Kidney epithelial cell (primary cell): ENCODE data around the gene CHN1. TPM values are rescaled to one million over a fixed set of nuclear protein-coding genes. Genes with fewer than 3 reads are reported as not detected.

Experiments used
- DNase-seq: peaks from one replicate; pipeline ENCODE4 v3.0.0-alpha.2; 2010; ENCODE audit warnings: low read depth
- H3K27me3 ChIP-seq: 2 replicates; pipeline ENCODE4 v1.6.0; 2011; ENCODE audit warnings: low read length; ENCODE audit not compliant: control insufficient read depth, insufficient read depth
- H3K36me3 ChIP-seq: 2 replicates; pipeline ENCODE4 v1.5.1; 2011; ENCODE audit warnings: low read length; ENCODE audit not compliant: control insufficient read depth, insufficient read depth
- H3K4me3 ChIP-seq: 2 replicates; pipeline ENCODE4 v1.5.1; 2011; ENCODE audit warnings: low read depth, mild to moderate bottlenecking, control low read depth, low read length
- total RNA-seq: library from RNA; depleted of rRNA; stranded (reverse); fragments of >200 nt; gene quantifications from 2 replicates; pipeline ENCODE4 v1.2.3, GENCODE V29; 2015
- TF ChIP-seq, protein P1 (sequence below): IDR thresholded peaks from 2 replicates; pipeline ENCODE4 v1.5.1; 2011; ENCODE audit warnings: mild to moderate bottlenecking, moderate library complexity, low read length, control low read depth, inconsistent platforms; ENCODE audit not compliant: insufficient read depth, poor library complexity, severe bottlenecking

The CHN1 gene
- total RNA-seq, 1 donor from 2014 or later = 19.3 TPM

GRCh38 chr2:175017618-175018414, 12.6 kb upstream of the CHN1 start:
- Histone ChIP-seq H3K27me3 (no peaks in the 10 kb centered on the region), H3K4me3 (no peak overlapping the region), H3K36me3 (no peaks in the 10 kb centered on the region)
- DNase-seq = no peak
- TF ChIP-seq, protein P1, sequence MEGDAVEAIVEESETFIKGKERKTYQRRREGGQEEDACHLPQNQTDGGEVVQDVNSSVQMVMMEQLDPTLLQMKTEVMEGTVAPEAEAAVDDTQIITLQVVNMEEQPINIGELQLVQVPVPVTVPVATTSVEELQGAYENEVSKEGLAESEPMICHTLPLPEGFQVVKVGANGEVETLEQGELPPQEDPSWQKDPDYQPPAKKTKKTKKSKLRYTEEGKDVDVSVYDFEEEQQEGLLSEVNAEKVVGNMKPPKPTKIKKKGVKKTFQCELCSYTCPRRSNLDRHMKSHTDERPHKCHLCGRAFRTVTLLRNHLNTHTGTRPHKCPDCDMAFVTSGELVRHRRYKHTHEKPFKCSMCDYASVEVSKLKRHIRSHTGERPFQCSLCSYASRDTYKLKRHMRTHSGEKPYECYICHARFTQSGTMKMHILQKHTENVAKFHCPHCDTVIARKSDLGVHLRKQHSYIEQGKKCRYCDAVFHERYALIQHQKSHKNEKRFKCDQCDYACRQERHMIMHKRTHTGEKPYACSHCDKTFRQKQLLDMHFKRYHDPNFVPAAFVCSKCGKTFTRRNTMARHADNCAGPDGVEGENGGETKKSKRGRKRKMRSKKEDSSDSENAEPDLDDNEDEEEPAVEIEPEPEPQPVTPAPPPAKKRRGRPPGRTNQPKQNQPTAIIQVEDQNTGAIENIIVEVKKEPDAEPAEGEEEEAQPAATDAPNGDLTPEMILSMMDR = no peak

- TF ChIP-seq, protein P1 = no peak
- DNase-seq = no peak
- Histone ChIP-seq H3K36me3 (no peaks in the 10 kb centered on the region), H3K4me3 (no peak overlapping the region), H3K27me3 (no peaks in the 10 kb centered on the region)
These were observed 10.2 kb upstream of the CHN1 start for GRCh38 chr2:175015340-175015739.

- DNase-seq = no peak
- Histone ChIP-seq H3K27me3 (no peaks in the 10 kb centered on the region), H3K4me3 (no peak overlapping the region), H3K36me3 (no peaks in the 10 kb centered on the region)
- TF ChIP-seq, protein P1 = no peak
These were observed 7.3 kb upstream of the CHN1 start for GRCh38 chr2:175012516-175012915.

- no peaks in the 10 kb centered on the region for H3K27me3 ChIP-seq
- TF ChIP-seq, protein P1 = no peak
- no peak for DNase-seq
- H3K4me3 ChIP-seq = no peak overlapping the region
- no peaks in the 10 kb centered on the region for H3K36me3 ChIP-seq
These were observed 6.3 kb upstream of the CHN1 start for GRCh38 chr2:175011505-175011904.

DNA sequence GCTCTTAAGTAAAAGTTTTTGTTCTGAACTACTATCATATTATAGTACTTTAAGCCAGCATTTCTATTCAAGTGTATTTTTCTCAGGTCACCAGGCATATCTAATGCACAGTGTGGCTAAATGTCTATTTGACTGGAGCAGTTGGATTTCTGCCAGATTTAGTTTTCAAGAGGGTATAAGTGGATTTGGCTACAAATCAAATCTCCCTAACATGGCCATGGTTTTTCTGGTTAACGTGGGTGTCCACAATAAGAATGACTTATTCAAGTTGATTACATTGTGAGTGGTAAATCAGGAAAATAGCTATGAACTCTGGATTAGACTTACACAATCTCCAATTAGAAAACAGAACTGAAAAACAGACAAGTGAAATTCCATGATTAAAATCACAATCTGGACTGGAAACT, 5.7 kb upstream of the CHN1 start:
- Histone ChIP-seq H3K36me3 (no peaks in the 10 kb centered on the region), H3K27me3 (no peaks in the 10 kb centered on the region), H3K4me3 (no peak overlapping the region)
- no peak for DNase-seq
- TF ChIP-seq, protein P1 = no peak
